GM12872 (cell line): ENCODE results near the gene BMF.

Experiments used
- CTCF ChIP-seq: IDR thresholded peaks from 3 replicates; pipeline ENCODE4 v1.5.1; 2011; ENCODE audit warnings: low read depth, mild to moderate bottlenecking, low read length, moderate library complexity; ENCODE audit not compliant: insufficient read depth

BMF gene

GRCh38 chr15:40100123-40100946, 8.3 kb downstream of the BMF start:
- no peak for TF ChIP-seq CTCF

- TF ChIP-seq CTCF = no peak
Observed at GRCh38 chr15:40098489-40099261, 10.0 kb downstream of the BMF start.

GRCh38 chr15:40097968-40098476, 10.7 kb downstream of the BMF start:
- TF ChIP-seq CTCF = no peak

- TF ChIP-seq CTCF = no peak
Observed at GRCh38 chr15:40097096-40097967, 11.3 kb downstream of the BMF start.

- no peak for TF ChIP-seq CTCF
Observed at GRCh38 chr15:40096094-40096891, 12.4 kb downstream of the BMF start.

- no peak for TF ChIP-seq CTCF
Observed at GRCh38 chr15:40095371-40096093, 13.1 kb downstream of the BMF start.
